Measurements from ENCODE around the gene SEBOX.
A peak's percentile ranks its signal among the peaks of the same experiment; 100 is the strongest.

Gene SEBOX

DNA sequence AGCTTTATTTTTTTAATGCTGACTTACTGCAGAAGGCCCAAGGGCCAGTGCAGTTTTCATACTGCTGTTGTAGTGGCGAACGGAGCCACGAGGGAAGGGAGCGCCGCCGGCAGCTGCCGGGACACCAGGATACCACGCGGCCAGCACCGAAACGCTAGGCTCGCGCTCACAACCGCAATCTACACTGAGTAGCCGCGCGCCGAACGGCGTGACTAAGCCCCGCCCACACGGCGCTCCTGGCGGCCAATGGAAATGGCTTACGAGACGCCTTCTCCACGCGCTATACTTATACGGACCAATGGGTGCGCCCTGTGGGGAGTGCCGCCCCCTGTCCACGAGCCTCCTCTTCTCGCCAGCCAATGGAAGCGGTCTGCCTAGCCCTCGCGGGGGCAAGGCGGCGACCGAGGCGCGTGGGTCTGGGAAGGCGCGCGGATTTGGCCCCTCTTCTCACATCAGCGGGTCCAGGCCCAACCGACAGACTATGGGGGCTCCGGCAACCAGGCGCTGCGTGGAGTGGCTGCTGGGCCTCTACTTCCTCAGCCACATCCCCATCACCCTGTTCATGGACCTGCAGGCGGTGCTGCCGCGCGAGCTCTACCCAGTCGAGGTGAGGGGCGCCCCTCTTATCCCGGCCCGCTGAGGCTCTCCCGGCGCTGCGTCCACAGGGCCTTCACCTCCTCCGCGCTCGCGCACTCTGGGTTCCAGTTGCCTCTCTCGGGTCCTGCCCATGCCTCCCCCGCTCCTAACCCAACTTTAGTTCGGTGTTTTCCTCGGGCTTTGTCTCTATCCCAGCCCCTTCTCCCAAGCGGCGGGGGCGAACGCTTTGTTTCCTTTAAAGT, 46.0 kb downstream of the SEBOX start, which contains the start of gene TMEM97:
TMEM97 (plus strand) TSS at position 442 of the 839 bp plus-strand sequence; CDS start at position 482, 40 bp downstream.
- Histone ChIP-seq H3K4me1 (ENCODE audit: control insufficient read depth, insufficient read depth, low read length) (peaks cover 10% of the 10 kb centered on the region), H3K36me3 (ENCODE audit: control insufficient read depth in 2 of 2, insufficient read depth in 1 of 2, low read length in 2 of 2) (peaks cover 3 to 12% of the 10 kb centered on the region in 2 experiments; a peak in 2 of 3 replicates), H3K9me3 (ENCODE audit: control insufficient read depth, insufficient read depth, low read depth, low read length) (no peaks in the 10 kb centered on the region), H3K4me3 (ENCODE audit: low read depth, low read length) (peak within 1 kb of the TSS; percentile 69), H3K27ac (ENCODE audit: extremely low read depth, low read depth, low read length) (peak within 1 kb of the TSS; percentile 88)
- ChIA-PET POLR2A (interaction anchor here (0.5 to 6.2 kb wide), 6 partner anchors 10 to 278 kb away, joined by 3 to 40 read pairs (median 3); partner anchors contain the start of genes IFT20 and TNFAIP1), CTCF (interaction anchor here (0.7 to 1.8 kb wide), 3 partner anchors 55 to 289 kb away, joined by 3 to 9 read pairs (median 3); no protein-coding TSS in a partner anchor)
- TF ChIP-seq KLF1 (tag by site-specific recombination; IDR thresholded peaks at IDR 0.05) (no peak), ZNF600 (tag by site-specific recombination; IDR thresholded peaks at IDR 0.05) (peak; percentile 84), ZNF660 (tag by site-specific recombination; IDR thresholded peaks at IDR 0.05) (peak; percentile 21; the same call in 1 of the 2 replicates), ZNF211 (tag by site-specific recombination; IDR thresholded peaks at IDR 0.05; ENCODE audit: low read depth) (no peak), KLF7 (tag by site-specific recombination; IDR thresholded peaks at IDR 0.05; ENCODE audit: borderline replicate concordance) (no peak), ZNF10 (tag by site-specific recombination; IDR thresholded peaks at IDR 0.05) (0 out of 2 replicates have a peak, but pooled peaks have one; percentile 16), ZNF114 (tag by site-specific recombination; IDR thresholded peaks at IDR 0.05) (no peak), ZNF664 (tag by site-specific recombination; IDR thresholded peaks at IDR 0.05) (no peak), ZNF830 (tag by site-specific recombination; IDR thresholded peaks at IDR 0.05; ENCODE audit: low read depth) (no peak), ZNF266 (tag by site-specific recombination; IDR thresholded peaks at IDR 0.05; ENCODE audit: low read depth) (no peak), SCRT2 (tag by site-specific recombination; IDR thresholded peaks at IDR 0.05) (no peak), FEZF1 (tag by site-specific recombination; IDR thresholded peaks at IDR 0.05) (no peak), ZNF202 (tag by site-specific recombination; IDR thresholded peaks at IDR 0.05; ENCODE audit: borderline replicate concordance) (no peak), ZNF354C (tag by site-specific recombination; IDR thresholded peaks at IDR 0.05; ENCODE audit: borderline replicate concordance, low read depth) (no peak), ZNF37A (tag by site-specific recombination; IDR thresholded peaks at IDR 0.05) (no peak), ZBTB8A (tag by site-specific recombination; IDR thresholded peaks at IDR 0.05) (peak; percentile 59), ZNF292 (tag by site-specific recombination; IDR thresholded peaks at IDR 0.05; ENCODE audit: borderline replicate concordance, low read depth) (no peak), ZNF175 (tag by site-specific recombination; IDR thresholded peaks at IDR 0.05) (no peak), SETDB1 (IDR thresholded peaks at IDR 0.05; ENCODE audit: insufficient read length, low read length) (peak; percentile 44), ZNF426 (tag by site-specific recombination; IDR thresholded peaks at IDR 0.05) (no peak), ZBTB17 (tag by site-specific recombination; IDR thresholded peaks at IDR 0.05) (peak; percentile 97), ZNF423 (tag by site-specific recombination; IDR thresholded peaks at IDR 0.05) (no peak), EGR2 (tag by site-specific recombination; IDR thresholded peaks at IDR 0.05; ENCODE audit: low read depth) (peak; percentile 90), TRIM28 (IDR thresholded peaks at IDR 0.05; ENCODE audit: borderline replicate concordance, low read length) (no peak), ZIC2 (tag by site-specific recombination; IDR thresholded peaks at IDR 0.05) (no peak; the same call in 1 of the 2 replicates), YY2 (tag by site-specific recombination; IDR thresholded peaks at IDR 0.05) (no peak), ZNF223 (tag by site-specific recombination; IDR thresholded peaks at IDR 0.05) (0 out of 2 replicates have a peak, but pooled peaks have one; percentile 66), ZNF324 (tag by site-specific recombination; IDR thresholded peaks at IDR 0.05) (0 out of 2 replicates have a peak, but pooled peaks have one; percentile 12), KLF8 (tag by site-specific recombination; IDR thresholded peaks at IDR 0.05) (0 out of 2 replicates have a peak, but pooled peaks have one; percentile 24)
- TF ChIP-seq, protein P1, sequence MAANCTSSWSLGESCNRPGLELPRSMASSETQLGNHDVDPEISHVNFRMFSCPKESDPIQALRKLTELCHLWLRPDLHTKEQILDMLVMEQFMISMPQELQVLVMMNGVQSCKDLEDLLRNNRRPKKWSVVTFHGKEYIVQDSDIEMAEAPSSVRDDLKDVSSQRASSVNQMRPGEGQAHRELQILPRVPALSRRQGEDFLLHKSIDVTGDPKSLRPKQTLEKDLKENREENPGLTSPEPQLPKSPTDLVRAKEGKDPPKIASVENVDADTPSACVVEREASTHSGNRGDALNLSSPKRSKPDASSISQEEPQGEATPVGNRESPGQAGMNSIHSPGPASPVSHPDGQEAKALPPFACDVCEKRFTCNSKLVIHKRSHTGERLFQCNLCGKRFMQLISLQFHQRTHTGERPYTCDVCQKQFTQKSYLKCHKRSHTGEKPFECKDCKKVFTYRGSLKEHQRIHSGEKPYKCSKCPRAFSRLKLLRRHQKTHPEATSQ (tag by site-specific recombination; IDR thresholded peaks at IDR 0.05), result peak; percentile 51; the same call in 1 of the 2 replicates
- TF ChIP-seq, protein P2, sequence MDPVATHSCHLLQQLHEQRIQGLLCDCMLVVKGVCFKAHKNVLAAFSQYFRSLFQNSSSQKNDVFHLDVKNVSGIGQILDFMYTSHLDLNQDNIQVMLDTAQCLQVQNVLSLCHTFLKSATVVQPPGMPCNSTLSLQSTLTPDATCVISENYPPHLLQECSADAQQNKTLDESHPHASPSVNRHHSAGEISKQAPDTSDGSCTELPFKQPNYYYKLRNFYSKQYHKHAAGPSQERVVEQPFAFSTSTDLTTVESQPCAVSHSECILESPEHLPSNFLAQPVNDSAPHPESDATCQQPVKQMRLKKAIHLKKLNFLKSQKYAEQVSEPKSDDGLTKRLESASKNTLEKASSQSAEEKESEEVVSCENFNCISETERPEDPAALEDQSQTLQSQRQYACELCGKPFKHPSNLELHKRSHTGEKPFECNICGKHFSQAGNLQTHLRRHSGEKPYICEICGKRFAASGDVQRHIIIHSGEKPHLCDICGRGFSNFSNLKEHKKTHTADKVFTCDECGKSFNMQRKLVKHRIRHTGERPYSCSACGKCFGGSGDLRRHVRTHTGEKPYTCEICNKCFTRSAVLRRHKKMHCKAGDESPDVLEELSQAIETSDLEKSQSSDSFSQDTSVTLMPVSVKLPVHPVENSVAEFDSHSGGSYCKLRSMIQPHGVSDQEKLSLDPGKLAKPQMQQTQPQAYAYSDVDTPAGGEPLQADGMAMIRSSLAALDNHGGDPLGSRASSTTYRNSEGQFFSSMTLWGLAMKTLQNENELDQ (tag by site-specific recombination; IDR thresholded peaks at IDR 0.05; ENCODE audit: low read depth), result no peak
- TF ChIP-seq, protein P3, sequence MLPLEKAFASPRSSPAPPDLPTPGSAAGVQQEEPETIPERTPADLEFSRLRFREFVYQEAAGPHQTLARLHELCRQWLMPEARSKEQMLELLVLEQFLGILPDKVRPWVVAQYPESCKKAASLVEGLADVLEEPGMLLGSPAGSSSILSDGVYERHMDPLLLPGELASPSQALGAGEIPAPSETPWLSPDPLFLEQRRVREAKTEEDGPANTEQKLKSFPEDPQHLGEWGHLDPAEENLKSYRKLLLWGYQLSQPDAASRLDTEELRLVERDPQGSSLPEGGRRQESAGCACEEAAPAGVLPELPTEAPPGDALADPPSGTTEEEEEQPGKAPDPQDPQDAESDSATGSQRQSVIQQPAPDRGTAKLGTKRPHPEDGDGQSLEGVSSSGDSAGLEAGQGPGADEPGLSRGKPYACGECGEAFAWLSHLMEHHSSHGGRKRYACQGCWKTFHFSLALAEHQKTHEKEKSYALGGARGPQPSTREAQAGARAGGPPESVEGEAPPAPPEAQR (tag by site-specific recombination; IDR thresholded peaks at IDR 0.05), result no peak

All from HEK293 (cell line).